Measurements from ENCODE around the gene NHERF2. TPM values are rescaled to one million over a fixed set of nuclear protein-coding genes. Genes with fewer than 3 reads are reported as not detected.
A peak's percentile ranks its signal among the peaks of the same experiment; 100 is the strongest.

The NHERF2 gene
- total and polyA plus RNA-seq, 2 of the 4 experiments (the other 2 are of a cell fraction), result 18.6 to 77.8 TPM

DNA sequence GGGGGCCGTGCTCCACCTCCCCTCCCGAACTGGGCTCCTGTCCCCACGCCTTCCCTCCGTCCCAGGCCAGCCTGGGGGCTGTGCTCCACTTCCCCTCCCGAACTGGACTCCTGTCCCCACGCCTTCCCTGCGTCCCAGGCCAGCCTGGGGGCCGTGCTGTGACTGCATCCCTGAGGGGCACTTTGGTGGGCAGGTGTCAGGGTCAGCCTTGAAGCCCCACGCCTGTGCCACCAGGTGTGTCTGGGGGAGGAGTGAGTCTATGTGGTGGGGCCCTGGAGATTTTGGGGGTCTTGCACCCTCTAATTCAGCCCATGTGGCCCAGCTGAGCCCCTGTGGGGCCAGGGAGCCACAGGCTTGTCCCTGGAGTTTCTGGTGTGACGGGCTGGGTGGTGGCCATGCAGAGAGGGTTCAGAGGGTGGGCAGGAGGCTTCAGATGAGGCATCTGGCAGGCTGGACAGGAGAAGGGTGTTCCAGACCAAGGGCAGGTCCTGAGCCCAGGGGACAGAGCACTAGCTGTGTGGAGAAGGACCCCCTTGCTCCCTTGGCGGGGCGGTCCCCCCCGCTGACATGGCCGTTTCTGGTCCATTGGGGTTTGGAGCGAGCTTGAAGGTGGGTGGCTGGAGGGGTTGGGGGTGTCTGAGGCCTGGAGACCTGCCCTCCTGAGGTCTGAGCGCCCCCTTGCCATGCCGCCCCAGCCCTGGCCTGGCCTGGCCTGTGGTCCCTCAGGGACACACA is 8.2 kb downstream of the NHERF2 start (continued):
- TF ChIP-seq NFE2L2 (IDR thresholded peaks at IDR 0.05; ENCODE audit: low read depth, low read length), result no peak

- H4K5ac ChIP-seq (ENCODE audit: low read depth, low read length), result peak overlapping the region; percentile 97
- peak overlapping the region; percentile 75 for H3K9ac ChIP-seq (ENCODE audit: low read depth, low read length)
- 26% methylated on average over 20 of the region's 34 CpGs; no CpG with 5 or more reads in 1 of the 2 experiments for WGBS, 2 experiments (ENCODE audit: extremely low coverage in 2 of 2, insufficient read length in 1 of 2)
- no peaks in the 10 kb centered on the region for H4K20me1 ChIP-seq (ENCODE audit: insufficient read depth, low read length)
- peak overlapping the region; percentile 98 for H2AK9ac ChIP-seq (replicated peaks; ENCODE audit: low read depth, low read length, poor library complexity)
- intact Hi-C loops (cut with micrococcal nuclease) (no loop called here), in situ Hi-C loops (cut with MboI; ENCODE audit: low sequenced_read_pairs) (no loop called here), dilution Hi-C loops (cut with HindIII; ENCODE audit: low sequenced_read_pairs, unreplicated experiment) (no loop called here)
- no peaks in the 10 kb centered on the region for H3K27me3 ChIP-seq (ENCODE audit: control insufficient read depth, insufficient read depth, low read length)
- peak overlapping the region; percentile 100 for H3K27ac ChIP-seq (ENCODE audit: insufficient read depth, low read length)
- H2BK15ac ChIP-seq (ENCODE audit: low read depth, low read length), result peak overlapping the region; percentile 100; the same call in 2 of the 3 replicates
- H3K4me1 ChIP-seq (ENCODE audit: control insufficient read depth, insufficient read depth, low read length), result peaks cover 68% of the 10 kb centered on the region
- POLR2A ChIA-PET (ENCODE audit: unreplicated experiment), result no interaction called here
- DNase-seq, result peak; percentile 77
- 0 out of 2 replicates have a peak, but pooled peaks have one; percentile 4 for TF ChIP-seq BHLHE40 (IDR thresholded peaks at IDR 0.05; ENCODE audit: low read depth, low read length)
- no peak for TF ChIP-seq NFE2L2 (IDR thresholded peaks at IDR 0.05; ENCODE audit: low read depth, low read length)
- TF ChIP-seq FOS (IDR thresholded peaks at IDR 0.05; ENCODE audit: low read depth, low read length), result 0 out of 2 replicates have a peak, but pooled peaks have one; percentile 23
- no peak for TF ChIP-seq MXI1 (IDR thresholded peaks at IDR 0.05; ENCODE audit: borderline replicate concordance, low read depth, low read length)
- no peak; the same call in 1 of the 2 replicates for TF ChIP-seq POLR2A (IDR thresholded peaks at IDR 0.05; ENCODE audit: low read depth, low read length)
- no peak for TF ChIP-seq CEBPB (IDR thresholded peaks at IDR 0.05; ENCODE audit: low read depth, low read length)
- no peak for TF ChIP-seq ELK1 (IDR thresholded peaks at IDR 0.05; ENCODE audit: borderline replicate concordance, low read depth, low read length)
- no peak for TF ChIP-seq MAFK (IDR thresholded peaks at IDR 0.05; ENCODE audit: low read depth, low read length)
- 0 out of 2 replicates have a peak, but pooled peaks have one; percentile 10 for TF ChIP-seq SMC3 (IDR thresholded peaks at IDR 0.05; ENCODE audit: low read depth, low read length)
- peak; percentile 96 for TF ChIP-seq MAZ (IDR thresholded peaks at IDR 0.05; ENCODE audit: borderline replicate concordance, low read depth, low read length)
- TF ChIP-seq RAD21 (IDR thresholded peaks at IDR 0.05; ENCODE audit: low read length), result no peak
- peak overlapping the region; percentile 90 to 92 for H4K8ac ChIP-seq (ENCODE audit: low read depth in 2 of 2, low read length in 2 of 2)
- H3K56ac ChIP-seq (ENCODE audit: extremely low read depth, insufficient read depth, low read length), result peak overlapping the region; percentile 54
- peak; percentile 71 for ATAC-seq (ENCODE audit: low read depth)
- H4K91ac ChIP-seq (ENCODE audit: insufficient read depth, low read depth, low read length), result peak overlapping the region; percentile 99
- H3K4me2 ChIP-seq (ENCODE audit: low read depth, low read length), result peak overlapping the region; percentile 70
- H3K23ac ChIP-seq (ENCODE audit: low read depth, low read length), result peak overlapping the region; percentile 93
- CTCF ChIA-PET, result no interaction called here
- BruUV-seq (replicated peaks), result no TSS peak
- peak overlapping the region; percentile 59 for H2AFZ ChIP-seq (replicated peaks; ENCODE audit: low read length, poor library complexity)
- H3K79me1 ChIP-seq (ENCODE audit: low read depth in 1 of 2, low read length in 2 of 2), result peaks cover 19 to 69% of the 10 kb centered on the region in 2 experiments; a peak in 3 of 4 replicates
- peaks cover 38% of the 10 kb centered on the region for H3K36me3 ChIP-seq (ENCODE audit: control insufficient read depth, insufficient read depth, low read length)
- H3K4me3 ChIP-seq (ENCODE audit: insufficient read depth, low read depth, low read length), result no peak overlapping the region
- H3K9me3 ChIP-seq (ENCODE audit: control insufficient read depth, insufficient read depth, low read length), result no peaks in the 10 kb centered on the region
- peak overlapping the region; percentile 99 for H2AK5ac ChIP-seq (ENCODE audit: low read depth, low read length)
- peak overlapping the region; percentile 98 for H2BK5ac ChIP-seq (ENCODE audit: low read depth, low read length, poor library complexity, severe bottlenecking)
- H2BK20ac ChIP-seq (ENCODE audit: low read depth, low read length), result peak overlapping the region; percentile 94
- H3K4ac ChIP-seq (ENCODE audit: low read depth, low read length), result peak overlapping the region; percentile 97
- H3K14ac ChIP-seq (replicated peaks; ENCODE audit: low read depth, low read length), result peak overlapping the region; percentile 94
- H3K18ac ChIP-seq (ENCODE audit: low read depth, low read length), result peak overlapping the region; percentile 93
- H2BK120ac ChIP-seq (ENCODE audit: low read depth, low read length), result peak overlapping the region; percentile 96
- peaks cover 16% of the 10 kb centered on the region for H3K9me1 ChIP-seq (ENCODE audit: insufficient read depth, low read length)
Observed at GRCh38 chr16:2035431-2036199, 8.9 kb downstream of the NHERF2 start.
